Right atrium auricular region (tissue), 2 donors: ENCODE data around the gene SORCS1. TPM values are rescaled to one million over a fixed set of nuclear protein-coding genes. Genes with fewer than 3 reads are reported as not detected.

ENCODE experiments used
- DNase-seq: peaks from one replicate; pipeline ENCODE4 v3.0.0-alpha.2; 2019; ENCODE audit warnings: low spot score
- H3K27ac ChIP-seq, 2 donors: fragments of 200-600 bp; sonication (generic); 1 replicate in 1 of 2; 2 replicates in 1 of 2; pipeline ENCODE4 v1.5.1; 2016 to 2019
- H3K27me3 ChIP-seq, 2 donors: fragments of 200-600 bp; sonication (generic); one replicate each; pipeline versions ENCODE4 v1.5.1 to v1.6.0; 2017 to 2019
- H3K36me3 ChIP-seq: fragments of 200-600 bp; sonication (generic); one replicate; pipeline ENCODE4 v1.5.1; 2016
- H3K4me1 ChIP-seq, 2 donors: fragments of 200-600 bp; sonication (generic); one replicate each; pipeline versions ENCODE4 v1.5.1 to v1.6.0; 2017 to 2019
- H3K4me3 ChIP-seq, 2 donors: fragments of 200-600 bp; sonication (generic); 1 replicate in 1 of 2; 2 replicates in 1 of 2; pipeline ENCODE4 v1.5.1; 2017 to 2019; ENCODE audit warnings: mild to moderate bottlenecking in 1 of 2, moderate library complexity in 1 of 2
- H3K9me3 ChIP-seq, 2 donors: fragments of 200-600 bp; sonication (generic); one replicate each; pipeline ENCODE4 v1.5.1; 2019
- CTCF ChIP-seq, 2 donors: fragments of 200-600 bp; sonication (generic); IDR thresholded peaks; one replicate each; pipeline ENCODE4 v1.5.1; 2019; ENCODE audit warnings: antibody characterized with exemption in 2 of 2
- total RNA-seq, 2 donors: library from RNA; depleted of rRNA; stranded (reverse); fragments of >200 nt; gene quantifications; one replicate each; pipeline ENCODE4 v1.1.0, GENCODE V29; 2016

The SORCS1 gene
- total RNA-seq, 2 donors from 2014 or later, result 1.6 to 4.2 TPM

GRCh38 chr10:106804992-106805582, 359.4 kb downstream of the SORCS1 start:
- no peak overlapping the region for H3K27ac ChIP-seq
- H3K4me1 ChIP-seq, result no peaks in the 10 kb centered on the region
- H3K36me3 ChIP-seq, result no peaks in the 10 kb centered on the region
- DNase-seq, result no peak
- no peaks in the 10 kb centered on the region for H3K27me3 ChIP-seq
- no peak overlapping the region for H3K4me3 ChIP-seq
- no peaks in the 10 kb centered on the region for H3K9me3 ChIP-seq
- TF ChIP-seq CTCF (IDR thresholded peaks at IDR 0.05), result no peak

- no peak for DNase-seq
- Histone ChIP-seq H3K4me1 (no peaks in the 10 kb centered on the region), H3K4me3 (no peak overlapping the region), H3K27ac (no peak overlapping the region), H3K27me3 (no peaks in the 10 kb centered on the region), H3K36me3 (no peaks in the 10 kb centered on the region), H3K9me3 (peaks cover 0 to 12% of the 10 kb centered on the region in 2 donors)
- TF ChIP-seq CTCF (IDR thresholded peaks at IDR 0.05), result no peak
Observed at GRCh38 chr10:106802949-106803348, 361.6 kb downstream of the SORCS1 start.

- H3K27me3 ChIP-seq, result no peaks in the 10 kb centered on the region
- DNase-seq, result no peak
- no peak overlapping the region for H3K4me3 ChIP-seq
- H3K4me1 ChIP-seq, result no peaks in the 10 kb centered on the region
- no peak for TF ChIP-seq CTCF (IDR thresholded peaks at IDR 0.05)
- peaks cover 0 to 12% of the 10 kb centered on the region in 2 donors for H3K9me3 ChIP-seq
- no peaks in the 10 kb centered on the region for H3K36me3 ChIP-seq
- no peak overlapping the region for H3K27ac ChIP-seq
Observed at GRCh38 chr10:106799776-106800175, 364.7 kb downstream of the SORCS1 start.

- Histone ChIP-seq H3K27me3 (no peaks in the 10 kb centered on the region), H3K27ac (no peak overlapping the region), H3K9me3 (peaks cover 0 to 12% of the 10 kb centered on the region in 2 donors), H3K36me3 (no peaks in the 10 kb centered on the region), H3K4me1 (no peaks in the 10 kb centered on the region), H3K4me3 (no peak overlapping the region)
- TF ChIP-seq CTCF (IDR thresholded peaks at IDR 0.05), result peak in 1 of 2 donors; percentile 56
- no peak for DNase-seq
Observed at GRCh38 chr10:106795619-106796018, 368.9 kb downstream of the SORCS1 start.

GRCh38 chr10:106793617-106794016, 370.9 kb downstream of the SORCS1 start:
- Histone ChIP-seq H3K27me3 (no peaks in the 10 kb centered on the region), H3K27ac (no peak overlapping the region), H3K9me3 (no peaks in the 10 kb centered on the region), H3K36me3 (no peaks in the 10 kb centered on the region), H3K4me3 (no peak overlapping the region), H3K4me1 (no peaks in the 10 kb centered on the region)
- no peak for DNase-seq
- TF ChIP-seq CTCF (IDR thresholded peaks at IDR 0.05), result no peak

- Histone ChIP-seq H3K27me3 (no peaks in the 10 kb centered on the region), H3K4me3 (no peak overlapping the region), H3K4me1 (no peaks in the 10 kb centered on the region), H3K9me3 (no peaks in the 10 kb centered on the region), H3K36me3 (no peaks in the 10 kb centered on the region), H3K27ac (no peak overlapping the region)
- DNase-seq, result no peak
- TF ChIP-seq CTCF (IDR thresholded peaks at IDR 0.05), result no peak
Observed at GRCh38 chr10:106789623-106790022, 374.9 kb downstream of the SORCS1 start.
